Gastrocnemius medialis (tissue), 4 donors: ENCODE results near the gene NTNG2. TPM values are rescaled to one million over a fixed set of nuclear protein-coding genes. Genes with fewer than 3 reads are reported as not detected.

Experiments used
- ATAC-seq, 2 donors: fragments of 150-250 bp; one replicate each; pipeline ENCODE4 v1.9.1; 2016
- DNase-seq, 2 donors: peaks; one replicate each; pipeline ENCODE4 v3.0.0-alpha.2; 2019
- H3K27ac ChIP-seq, 4 donors: fragments of 200-600 bp; sonication (generic); 1 replicate in 1 of 4; 2 replicates in 3 of 4; pipeline ENCODE4 v1.5.1; 2016 to 2018; ENCODE audit warnings: mild to moderate bottlenecking in 2 of 4, moderate library complexity in 1 of 4
- H3K27me3 ChIP-seq, 3 donors: fragments of 200-600 bp; sonication (generic) in 2 of 3; 1 replicate in 1 of 3; 2 replicates in 2 of 3; pipeline versions ENCODE4 v1.5.1 to v1.6.0; 2016 to 2019; ENCODE audit warnings: mild to moderate bottlenecking in 1 of 3, moderate library complexity in 1 of 3
- H3K36me3 ChIP-seq, 2 donors: fragments of 200-600 bp; sonication (generic) in 1 of 2; one replicate each; pipeline ENCODE4 v1.5.1; 2017 to 2018
- H3K4me1 ChIP-seq, 2 donors: fragments of 200-600 bp; sonication (generic) in 1 of 2; one replicate each; pipeline ENCODE4 v1.5.1; 2016 to 2017; ENCODE audit warnings: mild to moderate bottlenecking in 2 of 2
- H3K4me3 ChIP-seq, 4 donors: fragments of 200-600 bp; sonication (generic) in 3 of 4; 1 replicate in 1 of 4; 2 replicates in 3 of 4; pipeline ENCODE4 v1.5.1; 2016 to 2019; ENCODE audit warnings: mild to moderate bottlenecking in 2 of 4
- H3K9me3 ChIP-seq, 3 donors: fragments of 200-600 bp; sonication (generic) in 2 of 3; 1 replicate in 1 of 3; 2 replicates in 2 of 3; pipeline ENCODE4 v1.5.1; 2016 to 2019
- POLR2A ChIP-seq, 2 donors: fragments of 450-650 bp; IDR thresholded peaks; one replicate each; pipeline ENCODE4 v1.6.1; 2017; ENCODE audit warnings: antibody characterized with exemption in 2 of 2, mild to moderate bottlenecking in 2 of 2, moderate library complexity in 2 of 2
- in situ Hi-C, 4 donors: fragments of 200-750 bp; cut with MboI; loops; one replicate each; pipeline versions ENCODE4 v1.15.0 to v1.8.0; 2017; ENCODE audit warnings: low sequenced_read_pairs in 4 of 4
- intact Hi-C: fragments of 100-400 bp; cut with DNase I; formaldehyde crosslinking; loops from one replicate; pipeline ENCODE4 v1.15.1; 2023; ENCODE audit warnings: low total_unique reads
- total RNA-seq, 4 donors: library from RNA; depleted of rRNA; stranded (reverse); fragments of >200 nt; gene quantifications; one replicate each; pipeline versions ENCODE4 v1.1.0 to v1.2.3, GENCODE V29; 2016
- TF ChIP-seq, protein P1 (sequence below), 5 experiments: fragments of 450-650 bp in 3 of 5; fragments of 200-600 bp in 2 of 5; sonication (generic) in 2 of 5; IDR thresholded peaks in 4 of 5; conservative IDR thresholded peaks in 1 of 5; 1 replicate in 4 of 5; 2 replicates in 1 of 5; pipeline ENCODE4 v1.5.1; 2016 to 2019; ENCODE audit warnings: antibody characterized with exemption in 5 of 5, mild to moderate bottlenecking in 3 of 5, moderate library complexity in 3 of 5

Gene NTNG2
- total RNA-seq, 4 donors from 2014 or later = 0.15 to 0.61 (median 0.19) TPM

DNA sequence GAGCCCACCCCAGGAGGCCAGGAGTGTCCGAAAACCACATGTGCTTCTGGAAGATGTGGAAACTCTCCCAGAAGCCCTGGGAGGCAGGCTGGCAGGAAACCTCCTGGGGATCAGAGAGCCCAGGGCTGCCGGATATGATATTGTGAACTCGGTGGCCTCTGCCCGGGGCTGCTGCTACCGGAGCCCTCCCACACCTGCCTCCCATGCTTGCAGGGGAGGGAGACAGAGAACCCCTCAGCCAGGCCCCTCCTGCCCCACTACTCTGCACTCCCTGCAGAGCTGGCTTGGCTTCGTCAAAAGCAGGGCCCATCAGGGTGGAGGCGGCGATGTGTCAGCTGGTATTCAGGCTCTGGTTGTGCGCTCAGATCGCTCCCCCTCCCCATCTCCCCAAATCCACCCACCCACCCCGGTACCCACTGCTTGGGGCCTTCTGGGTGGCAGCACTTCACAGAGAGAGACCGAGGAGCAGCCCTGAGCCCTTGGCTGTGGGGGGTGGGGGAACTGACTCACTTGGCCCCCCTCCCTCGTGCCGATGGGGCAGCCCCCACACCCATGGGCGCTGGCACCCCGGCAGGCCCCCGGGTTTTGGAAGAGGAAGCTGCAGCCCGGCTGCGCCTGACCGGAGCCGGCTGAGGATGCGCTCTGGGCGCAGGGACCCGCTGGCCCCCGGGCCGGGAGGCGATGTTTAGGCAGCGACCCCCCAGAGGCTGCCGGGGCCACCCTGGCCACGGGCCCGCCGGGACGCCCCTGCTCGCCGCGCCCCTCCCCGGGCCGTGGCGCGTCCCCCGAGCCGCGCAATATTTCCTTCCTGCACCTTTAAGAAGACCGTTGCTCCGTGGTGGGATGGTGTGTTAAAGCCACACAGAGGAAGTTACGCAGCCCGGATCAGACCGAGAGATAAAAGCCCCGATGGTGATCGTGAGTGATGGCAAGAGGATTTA is 786 bp upstream of the NTNG2 start:
- no peaks in the 10 kb centered on the region for H3K36me3 ChIP-seq
- peak overlapping the region; percentile 13 to 61 (median 26) for H3K4me3 ChIP-seq
- TF ChIP-seq POLR2A (IDR thresholded peaks at IDR 0.05) = no peak
- TF ChIP-seq, protein P1, sequence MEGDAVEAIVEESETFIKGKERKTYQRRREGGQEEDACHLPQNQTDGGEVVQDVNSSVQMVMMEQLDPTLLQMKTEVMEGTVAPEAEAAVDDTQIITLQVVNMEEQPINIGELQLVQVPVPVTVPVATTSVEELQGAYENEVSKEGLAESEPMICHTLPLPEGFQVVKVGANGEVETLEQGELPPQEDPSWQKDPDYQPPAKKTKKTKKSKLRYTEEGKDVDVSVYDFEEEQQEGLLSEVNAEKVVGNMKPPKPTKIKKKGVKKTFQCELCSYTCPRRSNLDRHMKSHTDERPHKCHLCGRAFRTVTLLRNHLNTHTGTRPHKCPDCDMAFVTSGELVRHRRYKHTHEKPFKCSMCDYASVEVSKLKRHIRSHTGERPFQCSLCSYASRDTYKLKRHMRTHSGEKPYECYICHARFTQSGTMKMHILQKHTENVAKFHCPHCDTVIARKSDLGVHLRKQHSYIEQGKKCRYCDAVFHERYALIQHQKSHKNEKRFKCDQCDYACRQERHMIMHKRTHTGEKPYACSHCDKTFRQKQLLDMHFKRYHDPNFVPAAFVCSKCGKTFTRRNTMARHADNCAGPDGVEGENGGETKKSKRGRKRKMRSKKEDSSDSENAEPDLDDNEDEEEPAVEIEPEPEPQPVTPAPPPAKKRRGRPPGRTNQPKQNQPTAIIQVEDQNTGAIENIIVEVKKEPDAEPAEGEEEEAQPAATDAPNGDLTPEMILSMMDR (IDR thresholded peaks at IDR 0.05 in 4 of 5, conservative IDR thresholded peaks at IDR 0.05 in 1 of 5) = no peak
- no peaks in the 10 kb centered on the region for H3K9me3 ChIP-seq
- H3K27me3 ChIP-seq = peaks cover 50 to 59% (median 54%) of the 10 kb centered on the region in 3 donors
- H3K27ac ChIP-seq = no peak overlapping the region
- ATAC-seq (no peak), DNase-seq (no peak)
- in situ Hi-C loops (no loop called here), intact Hi-C loops (no loop called here)
- H3K4me1 ChIP-seq = peaks cover 27 to 29% of the 10 kb centered on the region in 2 donors

DNA sequence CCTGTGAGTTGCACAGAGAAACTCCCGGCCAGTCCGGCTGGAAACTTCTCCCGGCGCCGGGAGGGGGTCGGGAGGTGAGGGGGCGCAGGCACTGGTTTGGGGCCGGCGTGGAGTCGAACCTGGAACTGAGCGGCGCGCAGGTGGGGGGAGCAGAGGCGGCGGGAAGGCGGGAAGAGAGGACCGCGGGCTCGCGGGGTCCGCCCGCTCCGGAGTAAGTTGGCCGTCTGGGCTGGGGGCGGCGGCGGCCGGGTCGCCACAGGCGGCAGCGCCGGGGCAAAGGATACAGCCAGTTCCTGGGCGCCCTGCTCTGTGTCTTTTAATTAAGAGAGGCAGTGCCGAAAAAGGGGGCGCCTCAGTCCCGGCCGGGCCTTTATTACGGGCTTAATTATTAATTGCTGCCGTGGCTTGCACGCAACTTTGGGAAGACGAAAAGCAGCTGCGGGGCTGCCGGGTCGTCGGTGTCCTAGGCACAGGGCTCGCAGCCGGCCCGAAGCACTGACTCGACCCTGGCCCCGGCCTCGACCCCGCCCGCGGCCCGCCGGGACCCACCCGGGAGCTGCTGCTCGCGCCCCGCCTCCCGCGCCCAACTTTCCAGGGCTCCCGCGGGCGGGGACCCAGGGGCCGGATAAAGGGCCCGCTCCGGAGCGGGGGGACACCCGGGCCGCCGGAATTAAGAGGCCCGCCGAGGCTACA is 1.1 kb downstream of the NTNG2 start:
- H3K27ac ChIP-seq = no peak overlapping the region

DNA sequence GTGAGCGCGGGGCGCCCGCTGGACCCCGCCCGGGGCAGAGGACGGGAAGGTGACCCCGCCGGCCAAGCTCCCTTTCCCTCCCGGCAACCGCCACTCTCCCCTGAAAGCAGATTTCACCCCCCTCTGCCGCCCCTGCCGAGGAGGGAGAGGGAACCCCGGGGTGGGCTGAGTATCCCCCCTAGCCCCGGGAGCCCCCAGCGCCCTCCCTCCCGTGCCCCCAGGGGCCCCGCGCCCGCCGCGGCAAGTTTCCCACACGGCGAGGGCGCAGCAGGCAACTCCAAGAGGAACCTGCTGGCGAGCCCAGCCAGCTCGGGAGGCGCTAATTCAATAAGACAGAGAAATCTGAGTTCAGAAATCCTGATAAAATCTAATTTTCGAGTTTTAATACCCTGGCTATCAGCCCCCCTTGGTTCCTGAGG is 1.6 kb downstream of the NTNG2 start:
- DNase-seq = no peak
- H3K4me1 ChIP-seq = peaks cover 27 to 29% of the 10 kb centered on the region in 2 donors
- in situ Hi-C loops = no loop called here
- intact Hi-C loops = no loop called here
- peaks cover 70 to 83% (median 75%) of the 10 kb centered on the region in 3 donors for H3K27me3 ChIP-seq
- TF ChIP-seq, protein P1 (IDR thresholded peaks at IDR 0.05 in 4 of 5, conservative IDR thresholded peaks at IDR 0.05 in 1 of 5) = no peak
- H3K27ac ChIP-seq = no peak overlapping the region
- no peaks in the 10 kb centered on the region for H3K36me3 ChIP-seq
- H3K9me3 ChIP-seq = no peaks in the 10 kb centered on the region
- H3K4me3 ChIP-seq = peak overlapping the region; percentile 55 to 61 (median 61)
- no peak for ATAC-seq

More for the DNA sequence above, 1.1 kb downstream of the NTNG2 start:
- TF ChIP-seq, protein P1 (IDR thresholded peaks at IDR 0.05 in 4 of 5, conservative IDR thresholded peaks at IDR 0.05 in 1 of 5) = no peak
- no peak for TF ChIP-seq POLR2A (IDR thresholded peaks at IDR 0.05)
- Histone ChIP-seq H3K36me3 (no peaks in the 10 kb centered on the region), H3K4me1 (peaks cover 27 to 29% of the 10 kb centered on the region in 2 donors), H3K9me3 (no peaks in the 10 kb centered on the region), H3K4me3 (peak overlapping the region; percentile 55 to 61 (median 61)), H3K27me3 (peaks cover 69 to 77% (median 70%) of the 10 kb centered on the region in 3 donors)
- intact Hi-C loops = no loop called here
- in situ Hi-C loops = no loop called here
- DNase-seq (no peak), ATAC-seq (no peak)

DNA sequence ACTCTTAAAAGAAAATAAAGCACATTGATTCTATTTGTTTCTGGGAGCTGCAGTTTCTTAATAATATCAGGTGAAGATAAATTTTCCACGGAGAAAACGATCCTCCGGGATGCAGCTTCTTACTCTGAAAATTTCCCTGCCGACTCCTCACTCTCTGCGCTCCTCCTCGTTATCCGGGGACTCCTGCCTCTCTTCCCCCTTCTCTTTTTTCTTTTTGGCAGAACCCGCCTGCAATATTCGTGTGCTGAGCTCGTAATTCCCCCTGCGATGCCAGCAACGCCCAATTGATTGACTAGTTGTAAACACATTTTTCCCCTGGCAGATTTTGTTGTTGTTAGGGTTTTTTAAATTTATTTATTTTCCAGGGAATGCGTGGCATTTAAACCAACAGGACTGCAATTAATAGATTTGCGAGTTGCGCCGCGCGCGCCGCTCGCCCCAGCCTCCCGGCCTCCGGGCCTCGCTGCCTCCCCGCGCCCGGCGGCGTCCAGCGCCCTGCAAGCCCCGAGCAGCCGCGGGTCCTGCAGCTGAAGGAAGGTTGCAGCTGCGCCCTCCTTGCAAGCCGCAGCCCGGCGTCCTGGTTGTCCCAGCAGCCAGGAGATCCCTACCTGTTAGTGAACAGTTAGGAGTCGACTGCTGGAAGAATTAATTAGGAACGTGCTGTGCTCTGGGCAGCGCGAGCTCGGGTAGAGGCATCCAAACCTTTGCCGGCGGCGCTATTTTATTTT is 2.2 kb downstream of the NTNG2 start:
- no peak overlapping the region for H3K27ac ChIP-seq
- intact Hi-C loops (no loop called here), in situ Hi-C loops (no loop called here)
- H3K9me3 ChIP-seq = no peaks in the 10 kb centered on the region
- H3K27me3 ChIP-seq = peaks cover 72 to 85% (median 79%) of the 10 kb centered on the region in 3 donors
- H3K4me3 ChIP-seq = peak overlapping the region in 3 of 4 donors; percentile 61
- ATAC-seq (peak in 1 of 2 donors; percentile 28), DNase-seq (no peak)
- TF ChIP-seq, protein P1 (IDR thresholded peaks at IDR 0.05 in 4 of 5, conservative IDR thresholded peaks at IDR 0.05 in 1 of 5) = no peak
- no peak for TF ChIP-seq POLR2A (IDR thresholded peaks at IDR 0.05)
- no peaks in the 10 kb centered on the region for H3K36me3 ChIP-seq
- peaks cover 27 to 29% of the 10 kb centered on the region in 2 donors for H3K4me1 ChIP-seq
